Measurements from ENCODE around the gene ATP11A.

- TF ChIP-seq YY1 (IDR thresholded peaks at IDR 0.05; ENCODE audit: insufficient read depth, insufficient read length) (no peak), ZNF274 (IDR thresholded peaks at IDR 0.05; ENCODE audit: low read depth, low read length) (no peak), SUZ12 (IDR thresholded peaks at IDR 0.05; ENCODE audit: extremely low read depth, insufficient read depth, insufficient read length) (no peak)
Observed at GRCh38 chr13:112844879-112845278, 155.0 kb downstream of the ATP11A start.

Data from NT2/D1 (cell line).